Large intestine (tissue), 3 donors: ENCODE data around the gene KLRK1. TPM values are rescaled to one million over a fixed set of nuclear protein-coding genes. Genes with fewer than 3 reads are reported as not detected.
"Not testable (repeated sequence)": the region's sequence is repeated elsewhere in the genome, so short reads cannot be mapped to it uniquely, and the experiment has no call there.

ENCODE experiments used
- DNase-seq, 2 donors: peaks; one replicate each; pipeline versions ENCODE4 v3.0.0 to v3.0.0-alpha.2; 2013
- H3K27ac ChIP-seq: one replicate; pipeline ENCODE4 v1.5.1; 2013; ENCODE audit warnings: low read length
- H3K27me3 ChIP-seq: 2 replicates; pipeline ENCODE4 v1.6.1; 2013; ENCODE audit warnings: low read length; ENCODE audit not compliant: control insufficient read depth, insufficient read depth
- H3K36me3 ChIP-seq: 2 replicates; pipeline ENCODE4 v1.6.1; 2013; ENCODE audit warnings: low read length; ENCODE audit not compliant: control insufficient read depth, insufficient read depth
- H3K4me1 ChIP-seq: one replicate; pipeline ENCODE4 v1.6.1; 2013; ENCODE audit warnings: low read length; ENCODE audit not compliant: control insufficient read depth, insufficient read depth
- H3K4me3 ChIP-seq: one replicate; pipeline ENCODE4 v1.5.1; 2013; ENCODE audit warnings: low read length
- H3K9me3 ChIP-seq: one replicate; pipeline ENCODE4 v1.6.1; 2013; ENCODE audit warnings: mild to moderate bottlenecking, low read depth, low read length, moderate library complexity; ENCODE audit not compliant: control insufficient read depth
- WGBS: methylation state at CpG from one replicate; pipeline ENCODE4 v1.1.5; 2013; ENCODE audit warnings: low lambda C conversion rate; ENCODE audit not compliant: insufficient coverage; 5-methylcytosine and 5-hydroxymethylcytosine counted together
- polyA plus RNA-seq: library from polyadenylated mRNA; unstranded; fragments of 120-200 nt; gene quantifications from one replicate; pipeline ENCODE4 v1.2.1, GENCODE V29; 2013

KLRK1 gene
- polyA plus RNA-seq, 1 donor = 4.2 TPM

DNA sequence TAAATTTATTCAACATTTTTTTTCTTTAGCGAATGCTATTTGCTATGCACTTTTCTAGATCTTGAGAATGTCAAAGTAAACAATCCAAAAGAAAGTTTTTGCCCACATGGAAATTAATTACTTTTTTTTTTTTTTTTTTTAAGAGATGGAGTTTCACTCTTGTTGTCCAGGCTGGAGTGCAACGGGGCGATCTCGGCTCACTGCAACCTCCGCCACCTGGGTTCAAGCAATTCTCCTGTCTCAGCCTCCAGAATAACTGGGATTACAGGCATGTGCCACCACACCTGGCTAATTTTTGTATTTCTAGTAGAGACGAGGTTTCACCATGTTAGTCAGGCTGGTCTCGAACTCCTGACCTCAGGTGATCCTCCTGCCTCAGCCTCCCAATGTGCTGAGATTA, 1.1 kb upstream of the KLRK1 start:
- H3K4me3 ChIP-seq, H3K4me1 ChIP-seq, H3K27ac ChIP-seq, H3K9me3 ChIP-seq, DNase-seq, H3K27me3 ChIP-seq, H3K36me3 ChIP-seq: not testable (repeated sequence)
- 100% methylated on average over 1 of the region's 7 CpGs for WGBS

DNA sequence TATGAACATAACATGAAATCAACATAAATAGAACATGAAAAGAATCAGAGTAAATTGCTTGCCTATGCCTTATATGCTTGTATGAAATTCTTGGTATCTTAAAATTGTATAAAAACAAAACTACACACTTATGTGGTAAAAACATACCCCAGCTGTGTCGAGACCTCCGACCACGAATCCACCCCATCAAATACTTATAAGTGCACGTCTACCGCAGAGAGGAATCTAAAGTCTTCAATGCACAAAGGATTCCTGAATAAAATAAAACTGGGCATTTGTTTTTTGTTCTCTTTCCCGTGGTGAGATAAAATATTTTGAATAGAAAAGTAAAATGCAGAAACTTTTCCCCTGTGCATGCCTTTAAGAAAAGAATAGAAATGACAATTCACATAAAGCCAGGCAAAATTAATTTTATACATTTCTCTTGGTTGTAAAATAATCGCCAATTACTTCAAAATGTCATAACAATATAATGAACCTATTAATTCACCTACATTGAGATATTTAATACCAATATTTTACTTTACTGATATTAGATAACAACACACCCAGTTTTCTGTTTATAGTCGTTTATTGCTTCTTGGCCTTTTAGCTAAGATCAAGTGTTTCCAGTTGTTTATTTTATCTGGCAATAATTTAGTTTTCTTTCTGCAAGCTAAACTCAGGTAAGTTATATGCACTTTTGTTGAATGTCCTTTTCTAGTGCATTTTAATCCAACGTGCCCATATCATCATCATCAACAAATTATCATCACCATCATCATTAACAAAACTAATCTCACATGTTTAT, 1.0 kb downstream of the KLRK1 start:
- 88% methylated on average over 5 of the region's 9 CpGs for WGBS
- Histone ChIP-seq H3K36me3 (no peaks in the 10 kb centered on the region), H3K27me3 (no peaks in the 10 kb centered on the region), H3K4me1 (no peaks in the 10 kb centered on the region), H3K9me3 (no peaks in the 10 kb centered on the region), H3K4me3 (no peak overlapping the region), H3K27ac (no peak overlapping the region)
- no peak for DNase-seq

DNA sequence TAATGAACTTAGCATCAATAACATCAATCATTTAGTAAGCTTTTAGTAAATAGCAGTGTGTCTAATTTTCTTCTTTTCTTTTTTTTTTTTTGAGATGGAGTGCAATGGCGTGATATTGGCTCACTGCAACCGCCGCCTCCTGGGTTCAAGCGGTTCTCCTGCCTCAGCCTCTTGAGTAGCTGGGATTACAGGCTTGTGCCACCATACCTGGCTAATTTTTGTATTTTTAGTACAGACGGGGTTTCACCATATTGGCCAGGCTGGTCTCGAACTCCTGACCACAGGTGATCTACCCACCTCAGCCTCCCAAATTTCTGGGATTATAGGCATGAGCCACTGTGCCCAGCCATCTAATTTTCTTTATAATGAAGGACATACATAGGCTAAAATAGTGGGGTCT, 2.3 kb downstream of the KLRK1 start:
- not testable (repeated sequence) for DNase-seq, H3K36me3 ChIP-seq, H3K27ac ChIP-seq, H3K4me1 ChIP-seq, H3K9me3 ChIP-seq, H3K4me3 ChIP-seq, H3K27me3 ChIP-seq
- no CpG with 5 or more reads among the region's 6 CpGs for WGBS

DNA sequence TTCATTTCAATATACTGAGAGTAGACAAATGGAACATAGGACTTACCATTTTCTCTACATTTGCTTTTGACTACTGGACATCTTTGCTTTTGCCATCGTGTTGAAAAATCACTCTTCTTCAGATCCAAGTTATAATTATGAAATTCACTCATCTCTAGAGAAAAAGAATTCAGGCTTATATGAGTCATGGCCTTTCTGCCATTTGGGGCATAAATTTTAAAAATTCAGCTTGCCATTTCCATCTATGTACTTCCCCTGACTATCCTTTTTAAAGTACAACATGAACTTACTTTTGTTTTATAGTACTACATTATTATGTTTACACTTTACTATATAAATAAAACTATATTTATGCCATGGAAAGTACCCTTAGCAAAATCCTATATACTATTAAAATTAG, 3.0 kb downstream of the KLRK1 start:
- Histone ChIP-seq H3K4me3 (no peak overlapping the region), H3K9me3 (no peaks in the 10 kb centered on the region), H3K27ac (no peak overlapping the region), H3K27me3 (no peaks in the 10 kb centered on the region), H3K4me1 (no peaks in the 10 kb centered on the region), H3K36me3 (peaks cover under 1% of the 10 kb centered on the region)
- no peak for DNase-seq
- no CpG with 5 or more reads among the region's 1 CpG for WGBS

DNA sequence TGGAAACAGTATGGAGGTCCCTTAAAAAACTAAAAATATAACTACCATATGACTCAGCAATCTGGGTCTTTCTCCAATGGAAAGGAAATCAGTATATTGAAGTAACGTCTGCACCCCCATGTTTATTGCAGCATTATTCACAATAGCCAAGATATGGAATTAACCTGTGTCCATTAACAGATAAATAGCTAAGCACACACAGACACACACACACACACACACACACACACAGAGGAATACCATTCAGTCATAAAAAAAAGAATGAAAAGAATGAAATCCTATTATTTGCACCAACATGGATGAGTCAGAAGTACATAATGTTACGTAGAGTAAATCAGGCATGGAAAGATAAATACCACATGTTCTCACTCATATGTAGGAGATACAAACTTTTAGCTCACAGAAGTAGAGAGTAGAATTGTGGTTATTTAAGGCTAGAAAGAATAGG, 4.7 kb downstream of the KLRK1 start:
- WGBS = 56% methylated on average over 1 of the region's 2 CpGs
- H3K9me3 ChIP-seq = no peaks in the 10 kb centered on the region
- H3K4me3 ChIP-seq = no peak overlapping the region
- H3K27ac ChIP-seq = no peak overlapping the region
- H3K27me3 ChIP-seq = no peaks in the 10 kb centered on the region
- H3K4me1 ChIP-seq = no peaks in the 10 kb centered on the region
- H3K36me3 ChIP-seq = peaks cover 8% of the 10 kb centered on the region
- DNase-seq = peak in 1 of 2 donors; percentile 54

DNA sequence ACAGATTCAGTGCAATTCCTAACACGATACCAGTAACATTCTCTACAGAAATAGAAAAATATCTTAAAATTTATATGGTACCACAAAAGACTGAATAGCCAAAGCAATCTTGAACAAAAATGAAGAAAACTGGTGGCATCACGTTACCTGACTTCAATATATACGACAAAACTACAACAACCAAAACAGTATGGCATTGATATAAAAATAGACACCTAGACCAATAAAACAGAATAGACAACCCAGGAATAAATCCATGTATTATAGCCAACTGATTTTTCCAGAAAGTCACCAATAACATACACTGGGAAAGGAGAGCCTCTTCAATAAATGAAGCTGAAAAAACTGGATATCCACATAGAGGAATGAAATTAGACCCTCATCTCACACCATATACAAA, 5.7 kb downstream of the KLRK1 start:
- WGBS = 84% methylated on average over 3 of the region's 3 CpGs

DNA sequence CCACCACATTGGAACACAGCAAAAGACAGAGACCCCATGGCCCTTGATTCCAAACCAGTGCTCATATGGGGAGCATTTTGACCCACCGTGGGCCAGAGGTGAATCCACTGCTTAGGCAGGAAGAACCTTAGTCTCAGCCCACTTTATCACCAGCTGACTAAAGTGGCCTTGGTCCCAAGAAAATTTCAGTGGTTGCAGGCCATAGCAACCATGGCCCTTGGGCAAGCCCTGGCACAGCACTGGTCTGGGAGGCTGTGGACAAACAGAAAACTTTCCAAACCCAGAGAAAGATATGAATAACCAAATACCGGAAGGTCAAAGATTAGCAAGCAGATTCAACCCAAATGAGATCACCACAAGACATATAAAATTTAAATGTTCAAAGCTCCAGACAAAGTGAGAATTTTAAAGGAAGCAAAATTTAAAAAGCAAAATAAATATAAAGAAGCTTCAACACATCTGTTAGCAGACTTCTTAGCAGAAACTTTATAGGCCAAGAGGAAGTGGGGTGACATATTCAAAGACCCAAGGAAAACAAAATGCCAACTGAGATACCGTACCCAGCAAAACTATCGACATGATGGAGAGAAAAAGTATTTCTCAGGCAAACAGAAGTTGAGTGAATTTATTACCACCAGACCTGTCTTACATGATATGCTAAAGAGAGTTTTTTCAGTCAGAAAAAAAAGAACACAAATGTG, 7.8 kb downstream of the KLRK1 start:
- 100% methylated on average over 1 of the region's 4 CpGs for WGBS
- Histone ChIP-seq H3K4me1 (no peaks in the 10 kb centered on the region), H3K9me3 (no peaks in the 10 kb centered on the region), H3K36me3 (peaks cover 8% of the 10 kb centered on the region), H3K27ac (no peak overlapping the region), H3K4me3 (no peak overlapping the region), H3K27me3 (no peaks in the 10 kb centered on the region)
- DNase-seq = no peak

More for the DNA sequence above, 5.7 kb downstream of the KLRK1 start:
- peaks cover 8% of the 10 kb centered on the region for H3K36me3 ChIP-seq
- H3K27ac ChIP-seq = no peak overlapping the region
- H3K27me3 ChIP-seq = no peaks in the 10 kb centered on the region
- no peak overlapping the region for H3K4me3 ChIP-seq
- no peak for DNase-seq
- no peaks in the 10 kb centered on the region for H3K4me1 ChIP-seq
- no peaks in the 10 kb centered on the region for H3K9me3 ChIP-seq

DNA sequence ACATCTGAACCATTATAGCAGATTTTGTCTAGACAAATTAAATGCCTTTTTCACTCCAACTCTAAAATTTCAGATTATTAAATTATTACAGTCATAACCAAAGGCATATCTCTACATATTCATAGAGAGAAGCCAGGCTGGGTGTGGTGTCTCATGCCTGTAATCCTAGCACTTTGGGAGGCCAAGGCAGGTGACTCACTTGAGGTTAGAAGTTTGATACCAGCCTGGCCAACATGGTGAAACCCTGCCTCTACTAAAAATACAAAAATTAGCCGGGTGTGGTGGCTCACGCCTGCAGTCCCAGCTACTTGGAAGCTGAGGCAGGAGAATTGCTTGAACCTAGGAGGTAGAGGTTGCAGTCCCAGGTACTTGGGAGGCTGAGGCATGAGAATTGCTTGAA, 11.1 kb downstream of the KLRK1 start:
- WGBS = no CpG with 5 or more reads among the region's 2 CpGs
- not testable (repeated sequence) for H3K9me3 ChIP-seq, H3K36me3 ChIP-seq, DNase-seq, H3K4me3 ChIP-seq, H3K4me1 ChIP-seq, H3K27ac ChIP-seq, H3K27me3 ChIP-seq

DNA sequence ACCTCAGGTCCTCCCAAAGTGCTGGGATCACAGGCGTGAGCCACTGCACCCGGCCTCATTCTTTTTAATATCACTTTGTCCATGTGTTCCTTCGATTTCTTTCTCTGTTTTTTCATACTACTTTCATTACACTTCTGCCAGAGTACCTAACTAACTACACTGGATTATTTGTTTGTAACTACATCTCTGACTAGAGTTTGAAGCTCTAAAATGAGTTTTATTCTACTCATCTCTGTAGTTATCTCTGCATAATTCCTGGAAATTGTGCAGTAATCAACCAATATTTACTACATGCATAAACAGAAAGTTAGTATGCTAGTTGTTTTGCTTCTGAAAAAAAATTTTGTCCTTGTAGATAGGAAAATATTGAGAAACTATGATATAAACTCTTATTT, 15.2 kb downstream of the KLRK1 start:
- no peak overlapping the region for H3K27ac ChIP-seq
- DNase-seq = no peak
- H3K36me3 ChIP-seq = no peaks in the 10 kb centered on the region
- H3K4me1 ChIP-seq = peaks cover 5% of the 10 kb centered on the region
- no peaks in the 10 kb centered on the region for H3K9me3 ChIP-seq
- WGBS = 100% methylated on average over 2 of the region's 3 CpGs
- H3K27me3 ChIP-seq = no peaks in the 10 kb centered on the region
- H3K4me3 ChIP-seq = no peak overlapping the region

DNA sequence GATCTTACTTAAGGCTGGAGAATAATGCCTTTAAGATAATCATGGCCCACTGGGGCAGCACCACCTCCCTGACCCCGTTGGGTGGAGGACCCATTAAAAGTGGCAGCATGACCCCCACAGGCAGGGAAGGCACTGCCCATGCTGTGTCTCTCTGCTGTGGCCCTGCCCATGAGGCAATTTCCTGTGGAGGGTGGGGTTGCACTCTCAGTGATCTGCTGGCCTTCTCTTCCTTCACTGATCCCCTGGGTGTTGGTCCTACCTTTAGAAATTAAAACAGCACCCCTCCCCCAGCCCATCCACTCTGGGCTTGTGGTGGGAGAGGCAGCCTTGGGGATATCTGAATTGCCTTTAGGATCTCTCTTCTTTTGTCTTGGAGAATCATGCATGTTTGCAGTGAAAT, 17.3 kb downstream of the KLRK1 start:
- DNase-seq = peak in 1 of 2 donors; percentile 35
- Histone ChIP-seq H3K27ac (peak overlapping the region; percentile 31), H3K4me3 (no peak overlapping the region), H3K27me3 (no peaks in the 10 kb centered on the region), H3K4me1 (peaks cover 5% of the 10 kb centered on the region), H3K36me3 (no peaks in the 10 kb centered on the region), H3K9me3 (no peaks in the 10 kb centered on the region)
- no CpG with 5 or more reads among the region's 1 CpG for WGBS
